SJSA1 (cell line): ENCODE measurements around the gene EIF1AD. TPM values are rescaled to one million over a fixed set of nuclear protein-coding genes. Genes with fewer than 3 reads are reported as not detected.
"Not testable (repeated sequence)": the region's sequence is repeated elsewhere in the genome, so short reads cannot be mapped to it uniquely, and the experiment has no call there.

Experiments used
- DNase-seq, 2 experiments: peaks; one replicate each; pipeline ENCODE4 v3.0.0-alpha.2; 2015 to 2020; ENCODE audit warnings: low spot score in 2 of 2, low read depth in 1 of 2
- H3K27ac ChIP-seq: fragments of 250-450 bp; sonication (Bioruptor Pico); 2 replicates; pipeline ENCODE4 v1.5.1; 2020; ENCODE audit warnings: mild to moderate bottlenecking, moderate library complexity
- H3K27me3 ChIP-seq: fragments of 250-450 bp; sonication (Bioruptor Pico); replicated peaks from 2 replicates; pipeline ENCODE4 v1.5.1; 2020; ENCODE audit warnings: mild to moderate bottlenecking, moderate library complexity
- H3K36me3 ChIP-seq: fragments of 250-450 bp; sonication (Bioruptor Pico); 2 replicates; pipeline ENCODE4 v1.5.1; 2020; ENCODE audit warnings: mild to moderate bottlenecking
- H3K4me1 ChIP-seq: fragments of 250-450 bp; sonication (Bioruptor Pico); replicated peaks from 2 replicates; pipeline ENCODE4 v1.6.1; 2021; ENCODE audit warnings: mild to moderate bottlenecking
- H3K4me3 ChIP-seq: fragments of 250-450 bp; sonication (Bioruptor Pico); 2 replicates; pipeline ENCODE4 v1.5.1; 2020; ENCODE audit warnings: mild to moderate bottlenecking
- H3K9me3 ChIP-seq: fragments of 250-450 bp; sonication (Bioruptor Pico); replicated peaks from 2 replicates; pipeline ENCODE4 v1.5.1; 2020; ENCODE audit warnings: mild to moderate bottlenecking
- total RNA-seq: library from RNA; depleted of rRNA; stranded (reverse); fragments of >200 nt; shearing (Covaris generic); gene quantifications from 2 replicates; pipeline ENCODE4 v1.2.3, GENCODE V29; 2014

Gene EIF1AD
- total RNA-seq, 1 experiment from 2014 or later, result 93.2 TPM

- Histone ChIP-seq H3K27ac (peak within 1 kb of the TSS; percentile 73), H3K36me3 (peaks cover 46% of the 10 kb centered on the region), H3K4me1 (peaks cover 19% of the 10 kb centered on the region), H3K4me3 (peak within 1 kb of the TSS; percentile 97), H3K27me3 (no peaks in the 10 kb centered on the region), H3K9me3 (0 out of 2 replicates have a peak, but pooled peaks cover 3% of the 10 kb centered on the region)
- DNase-seq, result peak; percentile 99 to 100
These were observed 40.5 kb downstream of the EIF1AD start, which contains the start of gene SART1 for GRCh38 chr11:65961267-65962140. Gene SART1, plus strand, starts transcription at chr11:65961734. Its CDS starts 47 bp downstream, at chr11:65961781.

- no peaks in the 10 kb centered on the region for H3K27me3 ChIP-seq
- H3K9me3 ChIP-seq, result 0 out of 2 replicates have a peak, but pooled peaks cover 3% of the 10 kb centered on the region
- H3K36me3 ChIP-seq, result peaks cover 40% of the 10 kb centered on the region
- H3K27ac ChIP-seq, result peak overlapping the region; percentile 73
- peak overlapping the region; percentile 97 for H3K4me3 ChIP-seq
- no peak for DNase-seq
- H3K4me1 ChIP-seq, result peaks cover 19% of the 10 kb centered on the region
These were observed 41.1 kb downstream of the EIF1AD start for GRCh38 chr11:65960824-65961266.

GRCh38 chr11:65958774-65959420, 43.1 kb downstream of the EIF1AD start:
- Histone ChIP-seq H3K9me3 (0 out of 2 replicates have a peak, but pooled peaks cover 3% of the 10 kb centered on the region), H3K27ac (no peak overlapping the region), H3K36me3 (peaks cover 20% of the 10 kb centered on the region), H3K4me1 (peaks cover 19% of the 10 kb centered on the region), H3K27me3 (no peaks in the 10 kb centered on the region), H3K4me3 (no peak overlapping the region)
- no peak for DNase-seq

GRCh38 chr11:65958291-65958690, 43.7 kb downstream of the EIF1AD start:
- H3K36me3 ChIP-seq, result peaks cover 14% of the 10 kb centered on the region
- H3K9me3 ChIP-seq, result 0 out of 2 replicates have a peak, but pooled peaks cover 3% of the 10 kb centered on the region
- DNase-seq, result no peak
- no peak overlapping the region for H3K27ac ChIP-seq
- H3K4me3 ChIP-seq, result no peak overlapping the region
- peaks cover 15% of the 10 kb centered on the region for H3K4me1 ChIP-seq
- H3K27me3 ChIP-seq, result no peaks in the 10 kb centered on the region

GRCh38 chr11:65954771-65955170, 47.2 kb downstream of the EIF1AD start:
- no peaks in the 10 kb centered on the region for H3K4me1 ChIP-seq
- H3K9me3 ChIP-seq, result no peaks in the 10 kb centered on the region
- no peak overlapping the region for H3K27ac ChIP-seq
- H3K4me3 ChIP-seq, result no peak overlapping the region
- no peak for DNase-seq
- H3K27me3 ChIP-seq, result 0 out of 2 replicates have a peak, but pooled peaks cover 2% of the 10 kb centered on the region
- no peaks in the 10 kb centered on the region for H3K36me3 ChIP-seq

GRCh38 chr11:65953471-65953870, 48.5 kb downstream of the EIF1AD start:
- 0 out of 2 replicates have a peak, but pooled peaks cover 2% of the 10 kb centered on the region for H3K27me3 ChIP-seq
- no peaks in the 10 kb centered on the region for H3K36me3 ChIP-seq
- no peaks in the 10 kb centered on the region for H3K9me3 ChIP-seq
- no peak overlapping the region for H3K4me3 ChIP-seq
- H3K27ac ChIP-seq, result no peak overlapping the region
- no peak for DNase-seq
- H3K4me1 ChIP-seq, result no peaks in the 10 kb centered on the region

- no peaks in the 10 kb centered on the region for H3K36me3 ChIP-seq
- no peak overlapping the region for H3K4me3 ChIP-seq
- no peak for DNase-seq
- H3K4me1 ChIP-seq, result no peaks in the 10 kb centered on the region
- H3K9me3 ChIP-seq, result no peaks in the 10 kb centered on the region
- H3K27me3 ChIP-seq, result 0 out of 2 replicates have a peak, but pooled peaks cover 2% of the 10 kb centered on the region
- H3K27ac ChIP-seq, result no peak overlapping the region
These were observed 49.9 kb downstream of the EIF1AD start for GRCh38 chr11:65952052-65952521.

GRCh38 chr11:65951641-65952040, 50.3 kb downstream of the EIF1AD start:
- not testable (repeated sequence) for H3K27ac ChIP-seq, H3K9me3 ChIP-seq, H3K27me3 ChIP-seq, H3K4me3 ChIP-seq, DNase-seq, H3K4me1 ChIP-seq, H3K36me3 ChIP-seq

- H3K36me3 ChIP-seq, H3K27me3 ChIP-seq, H3K9me3 ChIP-seq, H3K4me3 ChIP-seq, H3K27ac ChIP-seq, DNase-seq, H3K4me1 ChIP-seq: not testable (repeated sequence)
These were observed 51.2 kb downstream of the EIF1AD start for GRCh38 chr11:65950711-65951110.

- Histone ChIP-seq H3K36me3 (no peaks in the 10 kb centered on the region), H3K27ac (no peak overlapping the region), H3K27me3 (0 out of 2 replicates have a peak, but pooled peaks cover 2% of the 10 kb centered on the region), H3K9me3 (no peaks in the 10 kb centered on the region), H3K4me1 (no peaks in the 10 kb centered on the region), H3K4me3 (no peak overlapping the region)
- peak in 1 of 2 experiments; percentile 61 for DNase-seq
These were observed 54.3 kb downstream of the EIF1AD start for GRCh38 chr11:65947603-65948125.

GRCh38 chr11:65947133-65947532, 54.8 kb downstream of the EIF1AD start:
- peak in 1 of 2 experiments; percentile 66 for DNase-seq
- Histone ChIP-seq H3K4me3 (no peak overlapping the region), H3K27me3 (0 out of 2 replicates have a peak, but pooled peaks cover 2% of the 10 kb centered on the region), H3K4me1 (no peaks in the 10 kb centered on the region), H3K9me3 (no peaks in the 10 kb centered on the region), H3K36me3 (no peaks in the 10 kb centered on the region), H3K27ac (no peak overlapping the region)

GRCh38 chr11:65946655-65947054, 55.3 kb downstream of the EIF1AD start:
- no peaks in the 10 kb centered on the region for H3K36me3 ChIP-seq
- H3K4me1 ChIP-seq, result peaks cover under 1% of the 10 kb centered on the region
- H3K27me3 ChIP-seq, result 0 out of 2 replicates have a peak, but pooled peaks cover 2% of the 10 kb centered on the region
- H3K27ac ChIP-seq, result no peak overlapping the region
- no peak overlapping the region for H3K4me3 ChIP-seq
- DNase-seq, result peak in 1 of 2 experiments; percentile 57
- no peaks in the 10 kb centered on the region for H3K9me3 ChIP-seq
